ENCODE results near the gene SCARF2. TPM values are rescaled to one million over a fixed set of nuclear protein-coding genes. Genes with fewer than 3 reads are reported as not detected.
"Not testable (repeated sequence)": the region's sequence is repeated elsewhere in the genome, so short reads cannot be mapped to it uniquely, and the experiment has no call there.

The SCARF2 gene
- total and polyA plus RNA-seq, 12 donors, result 1.8 to 5.3 (median 3.3) TPM

DNA sequence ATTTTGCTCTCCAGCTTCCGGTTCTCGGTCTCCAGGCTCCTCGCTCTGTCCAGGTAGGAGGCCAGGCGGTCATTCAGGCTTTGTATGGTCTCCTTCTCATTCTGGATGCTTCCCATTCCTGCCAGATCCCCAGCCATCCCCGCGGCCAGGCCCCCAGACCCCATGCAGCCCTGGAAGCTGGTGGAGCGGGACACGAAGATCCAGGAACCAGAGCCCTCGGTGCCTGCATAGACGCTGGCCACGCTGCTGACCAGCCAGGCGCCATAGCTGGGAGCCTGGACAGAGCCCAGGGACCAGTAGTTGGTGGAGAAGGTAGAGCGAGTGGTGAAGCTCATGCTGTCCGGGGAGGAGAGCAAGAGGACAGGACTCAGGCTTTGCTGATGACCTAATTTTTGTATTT, 46.1 kb upstream of the SCARF2 start:
- Histone ChIP-seq H3K27me3 (no peaks in the 10 kb centered on the region), H3K36me3 (peaks cover 0 to 30% (median 0%) of the 10 kb centered on the region in 9 donors), H3K4me3 (no peak overlapping the region), H3K27ac (no peak overlapping the region), H3K9me3 (no peaks in the 10 kb centered on the region), H3K4me1 (peaks cover 0 to 16% (median 0%) of the 10 kb centered on the region in 9 donors)
- intact Hi-C loops (cut with DNase I), result no loop called here
- TF ChIP-seq, protein P1, sequence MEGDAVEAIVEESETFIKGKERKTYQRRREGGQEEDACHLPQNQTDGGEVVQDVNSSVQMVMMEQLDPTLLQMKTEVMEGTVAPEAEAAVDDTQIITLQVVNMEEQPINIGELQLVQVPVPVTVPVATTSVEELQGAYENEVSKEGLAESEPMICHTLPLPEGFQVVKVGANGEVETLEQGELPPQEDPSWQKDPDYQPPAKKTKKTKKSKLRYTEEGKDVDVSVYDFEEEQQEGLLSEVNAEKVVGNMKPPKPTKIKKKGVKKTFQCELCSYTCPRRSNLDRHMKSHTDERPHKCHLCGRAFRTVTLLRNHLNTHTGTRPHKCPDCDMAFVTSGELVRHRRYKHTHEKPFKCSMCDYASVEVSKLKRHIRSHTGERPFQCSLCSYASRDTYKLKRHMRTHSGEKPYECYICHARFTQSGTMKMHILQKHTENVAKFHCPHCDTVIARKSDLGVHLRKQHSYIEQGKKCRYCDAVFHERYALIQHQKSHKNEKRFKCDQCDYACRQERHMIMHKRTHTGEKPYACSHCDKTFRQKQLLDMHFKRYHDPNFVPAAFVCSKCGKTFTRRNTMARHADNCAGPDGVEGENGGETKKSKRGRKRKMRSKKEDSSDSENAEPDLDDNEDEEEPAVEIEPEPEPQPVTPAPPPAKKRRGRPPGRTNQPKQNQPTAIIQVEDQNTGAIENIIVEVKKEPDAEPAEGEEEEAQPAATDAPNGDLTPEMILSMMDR (IDR thresholded peaks at IDR 0.05), result no peak
- WGBS, 2 donors, result 96 to 97% methylated on average over 14 of the region's 14 CpGs
- no peak for ATAC-seq
- no peak for DNase-seq

DNA sequence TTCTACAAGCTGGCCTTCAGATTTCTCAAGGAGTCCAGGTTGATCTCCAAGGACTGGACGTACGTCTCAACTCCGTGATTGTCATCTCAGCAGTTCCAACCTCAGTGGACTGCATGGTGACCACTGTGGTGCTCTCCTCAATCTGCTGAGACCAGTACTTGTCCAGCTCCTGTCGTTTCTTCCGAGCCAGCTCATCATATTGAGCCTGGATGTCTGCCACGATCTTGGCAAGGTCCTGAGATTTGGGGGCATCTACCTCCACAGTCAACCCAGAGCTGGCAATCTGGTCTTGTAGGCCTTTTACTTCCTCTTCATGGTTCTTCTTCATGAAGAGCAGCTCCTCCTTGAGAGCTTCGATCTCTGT, 45.5 kb upstream of the SCARF2 start:
- H3K9me3 ChIP-seq; ATAC-seq; DNase-seq; H3K27ac ChIP-seq; intact Hi-C loops (cut with DNase I); H3K27me3 ChIP-seq; H3K4me3 ChIP-seq: not testable (repeated sequence)
- WGBS, 2 donors, result 98% methylated on average over 7 of the region's 7 CpGs
- Histone ChIP-seq H3K4me1 (peaks cover 0 to 11% (median 0%) of the 10 kb centered on the region in 9 donors), H3K36me3 (peaks cover 0 to 23% (median 0%) of the 10 kb centered on the region in 9 donors)

DNA sequence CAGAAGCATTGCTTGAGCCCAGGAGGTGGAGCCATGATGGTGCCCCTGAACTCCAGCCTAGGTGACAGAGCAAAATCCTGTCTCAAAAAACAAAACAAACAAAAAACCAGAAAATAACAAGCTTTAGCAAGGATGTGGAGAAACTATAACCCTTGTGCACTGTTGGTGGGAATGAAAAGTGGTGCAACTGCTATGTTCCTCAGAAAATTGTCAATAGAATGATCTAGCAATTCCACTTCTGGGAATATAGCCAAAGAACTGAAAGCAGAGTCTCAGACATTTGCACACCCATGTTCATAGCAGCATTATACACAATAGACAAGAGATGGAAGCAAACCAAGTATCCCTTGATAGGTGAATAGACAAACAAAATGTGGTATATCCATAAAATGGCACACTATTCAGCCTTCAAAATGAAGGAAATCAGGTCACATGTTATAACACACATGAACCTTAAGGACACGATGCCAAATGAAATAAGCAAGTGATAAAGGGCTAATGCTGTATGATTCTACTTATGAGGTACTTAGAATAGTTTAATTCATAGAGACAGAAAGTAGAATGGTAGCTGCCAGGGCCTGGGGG, 42.1 kb upstream of the SCARF2 start:
- Histone ChIP-seq H3K36me3 (peaks cover 0 to 17% (median 0%) of the 10 kb centered on the region in 9 donors), H3K27me3 (no peaks in the 10 kb centered on the region), H3K9me3 (no peaks in the 10 kb centered on the region), H3K27ac (no peak overlapping the region), H3K4me1 (peaks cover 0 to 10% (median 5%) of the 10 kb centered on the region in 9 donors), H3K4me3 (no peak overlapping the region)
- intact Hi-C loops (cut with DNase I), result no loop called here
- WGBS, 2 donors, result 98 to 100% methylated on average over 1 of the region's 1 CpG
- TF ChIP-seq, protein P1 (IDR thresholded peaks at IDR 0.05), result no peak
- DNase-seq (no peak), ATAC-seq (no peak)

DNA sequence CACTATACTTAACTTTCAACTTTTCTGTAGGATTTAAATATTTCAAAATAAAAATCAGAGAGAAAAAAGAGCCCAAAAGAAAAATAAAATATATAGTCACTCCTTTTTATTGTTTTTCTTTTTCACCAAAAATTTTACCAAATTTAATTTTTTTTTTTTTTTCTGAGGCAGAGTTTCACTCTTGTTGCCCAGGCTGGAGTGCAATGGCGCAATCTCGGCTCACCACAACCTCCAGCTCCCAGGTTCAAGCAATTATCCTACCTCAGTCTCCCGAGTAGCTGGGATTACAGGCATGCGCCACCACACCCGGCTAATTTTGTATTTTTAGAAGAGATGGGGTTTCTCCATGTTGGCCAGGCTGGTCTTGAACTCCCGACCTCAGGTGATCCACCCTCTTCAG, 40.4 kb upstream of the SCARF2 start:
- ATAC-seq; H3K9me3 ChIP-seq; H3K27me3 ChIP-seq; H3K36me3 ChIP-seq; intact Hi-C loops (cut with DNase I); DNase-seq; H3K4me3 ChIP-seq; H3K27ac ChIP-seq; H3K4me1 ChIP-seq: not testable (repeated sequence)
- WGBS, 2 donors, result 94 to 97% methylated on average over 6 of the region's 6 CpGs

DNA sequence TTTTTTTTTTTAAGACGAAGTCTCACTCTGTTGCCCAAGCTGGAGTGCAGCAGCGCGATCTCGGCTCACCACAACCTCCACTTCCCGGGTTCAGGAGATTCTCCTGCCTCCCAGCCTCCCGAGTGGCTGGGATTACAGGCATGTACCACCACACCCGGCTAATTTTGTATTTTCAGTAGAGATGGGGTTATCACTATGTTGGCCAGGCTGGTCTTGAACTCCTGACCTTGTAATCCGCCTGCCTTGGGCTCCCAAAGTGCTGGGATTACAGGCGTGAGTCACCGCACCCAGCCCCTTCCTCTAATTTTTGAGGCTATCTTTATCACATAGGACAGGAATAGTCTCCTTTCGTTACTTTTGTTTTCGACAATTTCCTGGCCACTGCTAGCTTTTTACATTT, 37.9 kb upstream of the SCARF2 start:
- H3K4me3 ChIP-seq; H3K4me1 ChIP-seq; DNase-seq; H3K9me3 ChIP-seq; ATAC-seq; intact Hi-C loops (cut with DNase I); H3K27me3 ChIP-seq: not testable (repeated sequence)
- Histone ChIP-seq H3K36me3 (peaks cover 0 to 11% (median 3%) of the 10 kb centered on the region in 9 donors), H3K27ac (peak overlapping the region in 1 of 10 donors; percentile 2)
- 84 to 87% methylated on average over 12 of the region's 12 CpGs for WGBS, 2 donors

DNA sequence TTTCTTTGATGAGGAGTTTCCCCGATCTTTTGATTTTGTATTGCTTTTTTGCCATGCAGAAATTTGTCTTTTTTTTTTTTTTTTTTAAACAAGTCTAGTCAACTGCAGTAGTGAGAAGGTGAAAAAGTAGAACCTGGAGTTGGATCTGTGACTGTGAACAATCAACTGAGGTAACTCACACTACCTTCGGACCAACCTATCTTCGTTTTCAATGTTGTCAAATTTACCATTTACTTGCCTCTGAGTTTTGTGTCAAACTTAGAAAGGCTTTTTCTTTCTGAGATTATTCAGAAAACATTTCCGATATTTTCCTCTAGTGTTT, 37.5 kb upstream of the SCARF2 start:
- Histone ChIP-seq H3K4me1 (peaks cover 0 to 10% (median 5%) of the 10 kb centered on the region in 9 donors), H3K9me3 (no peaks in the 10 kb centered on the region), H3K4me3 (no peak overlapping the region), H3K36me3 (peaks cover 0 to 16% (median 3%) of the 10 kb centered on the region in 9 donors), H3K27me3 (no peaks in the 10 kb centered on the region), H3K27ac (no peak overlapping the region)
- WGBS, 2 donors, result 96 to 97% methylated on average over 4 of the region's 4 CpGs
- no peak for ATAC-seq
- no peak for DNase-seq
- intact Hi-C loops (cut with DNase I), result no loop called here
- TF ChIP-seq, protein P1 (IDR thresholded peaks at IDR 0.05), result no peak

Data from heart right ventricle (tissue), 16 donors.